ENCODE results near the gene TRAK1.
"Not testable (repeated sequence)": the region's sequence is repeated elsewhere in the genome, so short reads cannot be mapped to it uniquely, and the experiment has no call there.

The TRAK1 gene

DNA sequence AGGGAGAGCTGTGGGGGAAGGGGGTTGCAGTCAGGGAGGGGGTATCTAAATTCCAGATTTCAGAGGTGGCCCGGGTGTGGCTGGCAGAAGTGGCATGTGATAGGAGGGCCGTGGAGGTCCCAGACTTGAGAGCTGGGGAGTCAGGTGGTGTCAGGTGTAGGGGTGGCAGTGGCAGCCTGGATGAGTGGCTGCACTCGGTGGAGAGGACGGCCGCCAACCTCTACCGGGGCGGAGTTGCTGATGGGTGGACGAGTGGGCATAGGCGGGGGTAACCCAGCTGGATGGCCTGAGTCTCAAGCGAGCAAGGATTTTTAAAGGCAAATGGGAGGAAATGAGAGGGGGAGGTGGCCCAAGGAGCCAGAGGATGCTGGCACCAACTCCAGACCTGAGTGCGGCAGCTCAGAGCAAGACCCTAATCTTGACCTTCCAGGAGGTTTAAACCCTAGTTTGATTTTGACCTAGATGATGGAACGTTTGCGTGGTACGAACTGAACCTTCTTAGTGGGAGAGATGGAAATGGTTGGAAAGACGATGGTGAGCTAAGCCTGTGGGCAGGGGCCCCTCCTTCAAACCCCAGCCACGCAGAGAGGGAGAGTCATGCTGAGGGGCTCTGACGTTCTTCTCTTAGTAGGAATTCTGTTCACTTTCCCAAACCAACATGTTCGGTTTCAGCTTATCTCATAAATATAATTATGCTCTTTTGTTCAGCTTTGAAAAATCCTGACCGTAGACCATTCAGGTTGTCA, 8.0 kb downstream of the TRAK1 start:
- DNase-seq: no peak
- no peaks in the 10 kb centered on the region for H3K9me3 Mint-ChIP-seq
- no peak overlapping the region for H3K4me3 Mint-ChIP-seq
- H3K27me3 Mint-ChIP-seq: no peaks in the 10 kb centered on the region
- peaks cover 38% of the 10 kb centered on the region for H3K4me1 Mint-ChIP-seq (ENCODE audit: low read depth)
- no peak overlapping the region for H3K27ac Mint-ChIP-seq
- peaks cover 35% of the 10 kb centered on the region for H3K36me3 Mint-ChIP-seq (ENCODE audit: low read depth)

DNA sequence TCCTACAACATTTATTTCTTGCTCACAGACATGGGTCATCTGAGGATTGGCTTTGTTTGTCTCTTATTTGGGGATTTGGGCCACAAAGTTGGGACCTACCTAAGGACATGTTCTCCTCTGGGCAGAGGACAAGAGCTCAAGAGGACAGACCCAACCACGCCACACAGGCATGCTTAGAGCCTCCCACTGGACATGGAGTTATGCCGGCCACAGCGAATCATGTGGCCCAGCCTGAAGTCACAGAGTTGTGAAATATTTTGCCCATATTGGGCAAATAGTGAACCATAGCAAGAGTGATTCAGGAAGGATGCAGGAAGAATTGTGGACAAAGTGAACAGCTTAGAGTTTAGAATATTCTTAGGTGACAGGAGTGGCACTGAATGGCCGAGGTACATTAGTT, 9.9 kb downstream of the TRAK1 start:
- Mint-ChIP-seq H3K27ac (no peak overlapping the region), H3K4me1 (ENCODE audit: low read depth) (peaks cover 21% of the 10 kb centered on the region), H3K27me3 (no peaks in the 10 kb centered on the region), H3K9me3 (no peaks in the 10 kb centered on the region), H3K36me3 (ENCODE audit: low read depth) (peaks cover 30% of the 10 kb centered on the region), H3K4me3 (no peak overlapping the region)
- no peak for DNase-seq

DNA sequence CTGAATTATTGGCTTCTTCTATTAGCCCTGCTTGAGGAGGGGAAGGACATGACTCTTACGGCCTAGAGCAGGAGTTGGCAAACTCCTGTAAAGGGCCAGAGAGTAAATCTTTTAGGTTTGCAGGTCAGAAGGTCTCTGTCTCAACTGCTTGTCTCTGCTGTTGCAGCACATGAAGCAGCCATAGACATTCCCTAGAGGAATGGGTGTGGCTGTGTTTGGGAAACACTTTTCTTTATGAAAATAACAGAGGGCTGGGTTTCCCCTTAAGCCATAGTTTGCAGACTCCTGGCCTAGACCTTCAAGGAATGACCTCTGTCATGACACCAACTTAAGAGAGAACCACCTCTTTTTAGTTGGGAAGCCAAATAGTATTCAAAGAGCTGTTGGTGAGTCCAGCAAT, 10.3 kb downstream of the TRAK1 start:
- peaks cover 21% of the 10 kb centered on the region for H3K4me1 Mint-ChIP-seq (ENCODE audit: low read depth)
- H3K4me3 Mint-ChIP-seq: no peak overlapping the region
- no peak overlapping the region for H3K27ac Mint-ChIP-seq
- H3K9me3 Mint-ChIP-seq: no peaks in the 10 kb centered on the region
- no peak for DNase-seq
- no peaks in the 10 kb centered on the region for H3K27me3 Mint-ChIP-seq
- peaks cover 30% of the 10 kb centered on the region for H3K36me3 Mint-ChIP-seq (ENCODE audit: low read depth)

DNA sequence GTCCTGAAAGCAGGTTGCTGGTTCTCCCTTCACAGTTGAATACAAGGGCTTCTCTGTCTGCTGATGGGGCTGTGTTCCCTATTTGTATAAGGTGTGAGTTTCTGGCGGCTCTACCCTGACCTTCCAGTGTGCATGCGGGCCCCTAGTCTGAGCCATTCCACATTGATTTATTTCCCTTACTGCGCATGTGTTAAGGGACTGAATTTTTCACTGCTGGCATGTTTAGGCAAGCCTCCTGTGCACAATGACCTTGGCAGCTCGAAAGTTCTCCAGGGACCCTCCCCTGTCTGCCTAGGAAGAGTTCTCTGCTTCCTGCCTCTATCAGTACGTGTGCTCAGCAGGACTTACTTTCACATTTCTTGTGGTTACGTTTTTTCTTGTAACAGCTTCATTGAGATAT, 11.4 kb downstream of the TRAK1 start:
- H3K4me1 Mint-ChIP-seq (ENCODE audit: low read depth): peaks cover 12% of the 10 kb centered on the region
- no peaks in the 10 kb centered on the region for H3K27me3 Mint-ChIP-seq
- DNase-seq: no peak
- H3K27ac Mint-ChIP-seq: no peak overlapping the region
- H3K9me3 Mint-ChIP-seq: no peaks in the 10 kb centered on the region
- H3K4me3 Mint-ChIP-seq: no peak overlapping the region
- H3K36me3 Mint-ChIP-seq (ENCODE audit: low read depth): peaks cover 26% of the 10 kb centered on the region

DNA sequence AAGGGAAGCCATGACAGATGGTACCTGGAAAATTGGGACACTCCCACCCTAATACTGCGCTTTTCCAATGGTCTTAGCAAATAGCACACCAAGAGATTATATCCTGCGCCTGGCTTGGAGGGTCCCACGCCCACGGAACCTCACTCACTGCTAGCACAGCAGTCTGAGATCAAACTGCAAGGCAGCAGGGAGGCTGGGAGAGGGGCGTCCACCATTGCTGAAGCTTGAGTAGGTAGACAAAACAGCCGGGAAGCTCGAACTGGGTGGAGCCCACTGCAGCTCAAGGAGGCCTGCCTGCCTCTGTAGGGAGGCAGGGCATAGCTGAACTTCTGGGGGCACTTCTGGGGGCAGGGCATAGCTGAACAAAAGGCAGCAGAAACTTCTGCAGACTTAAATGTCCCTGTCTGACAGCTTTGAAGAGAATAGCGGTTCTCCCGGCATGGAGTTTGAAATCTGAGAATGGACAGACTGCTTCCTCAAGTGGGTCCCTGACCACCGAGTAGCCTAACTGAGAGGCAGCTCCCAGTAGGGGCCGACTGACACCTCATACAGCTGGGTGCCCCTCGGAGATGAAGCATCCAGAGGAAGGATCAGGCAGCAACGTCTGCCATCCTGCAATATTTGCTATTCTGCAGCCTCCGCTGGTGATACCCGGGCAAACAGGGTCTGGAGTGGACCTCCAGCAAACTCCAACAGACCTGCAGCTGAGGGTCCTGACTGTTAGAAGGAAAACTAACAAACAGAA, 12.9 kb downstream of the TRAK1 start:
- not testable (repeated sequence) for H3K27me3 Mint-ChIP-seq; H3K9me3 Mint-ChIP-seq; H3K4me3 Mint-ChIP-seq; H3K4me1 Mint-ChIP-seq (ENCODE audit: low read depth); H3K27ac Mint-ChIP-seq
- DNase-seq: peak; percentile 9
- H3K36me3 Mint-ChIP-seq (ENCODE audit: low read depth): peaks cover 26% of the 10 kb centered on the region

DNA sequence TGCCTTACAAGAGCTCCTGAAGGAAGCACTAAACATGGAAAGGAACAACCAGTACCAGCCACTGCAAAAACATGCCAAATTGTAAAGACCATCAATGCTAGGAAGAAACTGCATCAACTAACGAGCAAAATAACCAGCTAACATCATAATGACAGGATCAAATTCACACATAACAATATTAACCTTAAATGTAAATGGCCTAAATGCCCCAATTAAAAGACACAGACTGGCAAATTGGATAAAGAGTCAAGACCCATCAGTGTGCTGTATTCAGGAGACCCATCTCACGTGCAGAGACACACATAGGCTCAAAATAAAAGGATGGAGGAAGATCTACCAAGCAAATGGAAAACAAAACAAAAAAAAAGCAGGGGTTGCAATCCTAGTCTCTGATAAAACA, 14.8 kb downstream of the TRAK1 start:
- H3K4me1 Mint-ChIP-seq (ENCODE audit: low read depth); H3K4me3 Mint-ChIP-seq; H3K9me3 Mint-ChIP-seq; H3K27me3 Mint-ChIP-seq; DNase-seq; H3K27ac Mint-ChIP-seq: not testable (repeated sequence)
- H3K36me3 Mint-ChIP-seq (ENCODE audit: low read depth): peaks cover 26% of the 10 kb centered on the region

DNA sequence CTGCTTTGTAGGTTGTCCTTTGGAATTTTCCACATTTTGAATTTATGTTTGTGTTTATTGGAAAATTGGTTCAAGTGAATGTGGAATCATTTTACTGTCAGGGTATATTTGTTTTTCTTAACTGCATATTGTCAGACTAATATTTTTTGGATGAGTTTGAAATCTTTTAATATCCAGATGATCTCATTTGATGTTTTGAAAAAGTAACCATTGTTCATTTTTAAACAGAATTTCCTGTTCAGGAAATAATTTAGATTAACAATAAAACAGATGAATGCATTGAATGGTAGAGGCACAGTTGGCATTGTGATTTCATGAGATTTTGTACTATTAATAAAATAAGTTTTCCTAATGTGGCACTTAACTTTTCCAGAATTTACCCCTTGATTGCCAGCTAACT, 15.5 kb downstream of the TRAK1 start:
- Mint-ChIP-seq H3K27ac (no peak overlapping the region), H3K36me3 (ENCODE audit: low read depth) (peaks cover 26% of the 10 kb centered on the region), H3K4me1 (ENCODE audit: low read depth) (peaks cover 2% of the 10 kb centered on the region), H3K9me3 (no peaks in the 10 kb centered on the region), H3K4me3 (no peak overlapping the region), H3K27me3 (no peaks in the 10 kb centered on the region)
- no peak for DNase-seq

DNA sequence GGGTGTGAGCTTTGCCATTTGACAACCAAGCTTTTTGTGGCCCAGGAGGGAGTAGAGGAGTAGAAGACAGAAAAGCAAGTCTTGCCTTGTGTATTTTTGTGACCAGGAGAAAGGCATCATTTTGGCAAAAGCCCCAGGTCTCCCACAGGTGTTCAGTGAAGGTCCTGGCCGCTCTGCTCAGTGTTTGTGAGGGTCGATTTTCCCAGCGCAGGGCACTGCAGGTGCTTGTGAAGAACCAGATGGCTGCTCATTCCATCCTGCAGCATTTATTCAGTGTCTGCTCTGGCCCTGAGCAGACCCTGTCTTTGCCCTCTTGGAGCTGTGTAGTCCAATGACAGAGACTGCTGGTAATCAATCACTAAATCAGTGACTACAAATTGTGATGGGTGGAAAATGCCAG, 19.5 kb downstream of the TRAK1 start:
- no peak for DNase-seq
- H3K4me1 Mint-ChIP-seq (ENCODE audit: low read depth): no peaks in the 10 kb centered on the region
- H3K27me3 Mint-ChIP-seq: no peaks in the 10 kb centered on the region
- no peak overlapping the region for H3K27ac Mint-ChIP-seq
- peaks cover 2% of the 10 kb centered on the region for H3K36me3 Mint-ChIP-seq (ENCODE audit: low read depth)
- no peaks in the 10 kb centered on the region for H3K9me3 Mint-ChIP-seq
- H3K4me3 Mint-ChIP-seq: no peak overlapping the region

DNA sequence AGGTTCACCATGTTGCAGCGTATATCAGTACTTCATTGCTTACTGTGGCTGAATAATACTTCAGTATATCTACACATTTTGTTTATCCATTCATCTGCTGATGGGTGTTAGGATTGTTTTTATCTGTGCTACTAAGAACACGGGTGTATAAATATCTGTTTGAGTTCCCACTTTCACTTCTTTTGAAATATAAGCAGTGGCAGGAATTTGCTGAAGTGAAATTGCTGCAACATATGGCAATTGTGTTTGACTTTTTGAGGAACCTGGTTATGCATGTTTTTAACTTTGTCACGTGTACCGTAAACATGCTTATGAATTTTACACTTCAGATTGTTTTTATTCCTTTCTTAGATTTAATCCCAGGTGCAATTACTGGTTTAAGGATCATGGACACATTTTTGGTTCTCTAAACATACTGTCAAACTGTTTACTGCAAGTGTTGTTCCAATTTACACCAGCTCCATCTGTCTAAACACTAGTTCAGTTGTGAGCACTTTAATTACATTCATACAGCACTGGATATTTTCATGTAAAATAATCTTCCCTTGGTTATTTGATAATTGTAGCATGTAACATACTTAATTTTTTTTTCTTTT, 23.1 kb downstream of the TRAK1 start:
- Mint-ChIP-seq H3K4me3 (no peak overlapping the region), H3K27ac (no peak overlapping the region), H3K36me3 (ENCODE audit: low read depth) (no peaks in the 10 kb centered on the region), H3K9me3 (no peaks in the 10 kb centered on the region), H3K27me3 (no peaks in the 10 kb centered on the region), H3K4me1 (ENCODE audit: low read depth) (peaks cover 9% of the 10 kb centered on the region)
- no peak for DNase-seq

DNA sequence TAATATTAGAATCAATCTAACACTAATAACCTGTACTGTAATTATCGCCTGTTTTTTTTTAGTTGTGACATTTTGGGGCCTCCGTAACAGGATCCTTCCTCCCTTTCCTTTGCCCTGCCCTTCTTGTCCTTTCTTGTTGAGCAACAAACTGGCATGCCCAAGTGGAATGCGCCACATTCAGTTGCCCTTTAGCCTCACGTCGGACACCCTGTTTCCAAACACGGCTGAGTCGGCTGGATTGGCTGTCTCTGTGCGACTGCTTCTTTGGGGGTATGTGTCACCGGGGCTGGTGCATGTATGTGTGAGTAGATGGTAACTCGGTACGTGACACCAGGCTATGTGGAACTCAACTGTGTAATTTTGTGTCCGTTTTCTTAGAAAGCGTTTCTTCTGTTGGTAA, 24.1 kb downstream of the TRAK1 start:
- peaks cover 9% of the 10 kb centered on the region for H3K4me1 Mint-ChIP-seq (ENCODE audit: low read depth)
- no peaks in the 10 kb centered on the region for H3K27me3 Mint-ChIP-seq
- no peaks in the 10 kb centered on the region for H3K36me3 Mint-ChIP-seq (ENCODE audit: low read depth)
- no peak overlapping the region for H3K27ac Mint-ChIP-seq
- no peak for DNase-seq
- H3K4me3 Mint-ChIP-seq: no peak overlapping the region
- H3K9me3 Mint-ChIP-seq: no peaks in the 10 kb centered on the region

DNA sequence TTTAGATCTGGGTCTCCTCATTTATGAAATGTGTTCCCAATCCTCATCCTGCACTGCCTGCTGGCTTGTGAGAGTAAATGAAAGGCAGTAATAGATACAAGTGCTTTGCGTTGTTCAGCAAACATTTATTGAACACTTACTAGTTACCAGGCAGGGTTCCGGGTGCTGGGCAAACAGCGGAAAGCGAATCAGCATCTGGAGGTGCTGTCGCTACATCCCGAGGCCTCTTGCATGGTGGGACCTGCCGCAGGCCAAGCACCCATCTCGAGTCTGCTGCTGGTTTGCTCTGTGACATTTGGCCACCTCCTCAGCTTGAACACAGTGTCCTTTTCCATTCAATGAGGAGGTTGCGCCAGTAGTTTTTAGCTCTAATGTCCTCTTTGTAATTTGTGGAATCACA, 24.8 kb downstream of the TRAK1 start:
- Mint-ChIP-seq H3K4me1 (ENCODE audit: low read depth) (peaks cover 12% of the 10 kb centered on the region), H3K4me3 (no peak overlapping the region), H3K9me3 (no peaks in the 10 kb centered on the region), H3K27ac (no peak overlapping the region), H3K36me3 (ENCODE audit: low read depth) (no peaks in the 10 kb centered on the region), H3K27me3 (no peaks in the 10 kb centered on the region)
- DNase-seq: no peak

DNA sequence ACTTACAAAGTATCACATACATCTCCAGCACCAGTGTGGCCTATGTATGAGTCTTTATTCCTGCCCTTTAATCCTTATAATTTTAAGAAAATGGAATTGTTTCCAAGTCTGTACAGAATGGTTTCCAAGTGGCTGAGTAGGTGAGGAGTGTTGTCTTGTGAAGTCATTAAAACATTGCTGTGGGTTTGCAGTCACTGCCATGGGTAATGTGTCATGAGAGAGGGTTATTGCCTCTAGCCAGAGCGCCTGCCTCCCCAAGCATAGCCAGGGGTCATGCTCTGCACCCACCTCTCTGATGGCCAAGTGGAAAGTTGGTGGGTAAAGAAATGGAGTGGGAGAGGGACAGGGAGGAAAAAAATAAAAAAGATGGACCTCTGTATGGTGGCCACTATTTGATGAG, 25.3 kb downstream of the TRAK1 start:
- Mint-ChIP-seq H3K4me1 (ENCODE audit: low read depth) (peaks cover 13% of the 10 kb centered on the region), H3K36me3 (ENCODE audit: low read depth) (no peaks in the 10 kb centered on the region), H3K4me3 (no peak overlapping the region), H3K27ac (no peak overlapping the region), H3K9me3 (no peaks in the 10 kb centered on the region), H3K27me3 (no peaks in the 10 kb centered on the region)
- DNase-seq: no peak

DNA sequence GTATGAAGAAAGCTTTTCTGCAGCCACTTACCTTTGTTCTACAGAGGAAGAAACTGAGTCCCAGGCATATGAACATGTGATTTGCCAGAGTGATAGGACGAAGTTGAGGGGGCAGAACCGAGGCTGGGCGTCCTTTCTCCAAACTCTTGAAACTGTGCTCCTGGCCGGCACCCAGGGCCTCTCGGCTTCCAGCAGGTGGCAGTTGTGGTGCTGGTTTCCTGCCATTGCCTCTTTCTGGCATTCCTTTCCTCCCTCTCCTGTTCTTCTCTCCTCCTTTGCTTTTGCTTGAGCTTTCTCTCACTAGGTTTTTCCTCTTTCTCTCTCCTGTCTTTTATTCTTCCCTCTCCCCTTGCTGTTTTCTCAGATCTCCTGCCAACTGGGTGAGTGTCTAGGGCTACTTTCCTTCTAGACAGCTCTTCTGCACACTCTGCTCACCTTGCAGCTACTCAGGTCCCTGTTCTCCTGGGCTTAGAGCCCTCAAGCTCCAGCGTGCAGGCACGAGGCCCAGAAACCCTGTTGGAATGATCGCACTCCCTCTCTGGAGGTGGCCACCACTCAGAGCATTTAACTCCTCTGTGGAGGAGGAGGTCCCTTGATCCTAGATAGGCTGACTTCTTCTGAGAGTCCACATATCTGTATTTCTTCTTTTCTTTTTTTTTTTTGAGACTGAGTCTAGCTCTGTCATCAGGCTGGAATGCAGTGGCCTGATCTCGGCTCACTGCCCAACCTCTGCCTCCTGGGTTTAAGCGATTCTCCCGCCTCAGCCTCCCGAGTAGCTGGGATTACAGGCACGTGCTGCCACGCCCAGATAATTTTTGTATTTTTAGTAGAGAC, 26.2 kb downstream of the TRAK1 start:
- DNase-seq: no peak
- Mint-ChIP-seq H3K4me1 (ENCODE audit: low read depth) (peaks cover 14% of the 10 kb centered on the region), H3K4me3 (no peak overlapping the region), H3K9me3 (no peaks in the 10 kb centered on the region), H3K27me3 (no peaks in the 10 kb centered on the region), H3K36me3 (ENCODE audit: low read depth) (no peaks in the 10 kb centered on the region), H3K27ac (no peak overlapping the region)

DNA sequence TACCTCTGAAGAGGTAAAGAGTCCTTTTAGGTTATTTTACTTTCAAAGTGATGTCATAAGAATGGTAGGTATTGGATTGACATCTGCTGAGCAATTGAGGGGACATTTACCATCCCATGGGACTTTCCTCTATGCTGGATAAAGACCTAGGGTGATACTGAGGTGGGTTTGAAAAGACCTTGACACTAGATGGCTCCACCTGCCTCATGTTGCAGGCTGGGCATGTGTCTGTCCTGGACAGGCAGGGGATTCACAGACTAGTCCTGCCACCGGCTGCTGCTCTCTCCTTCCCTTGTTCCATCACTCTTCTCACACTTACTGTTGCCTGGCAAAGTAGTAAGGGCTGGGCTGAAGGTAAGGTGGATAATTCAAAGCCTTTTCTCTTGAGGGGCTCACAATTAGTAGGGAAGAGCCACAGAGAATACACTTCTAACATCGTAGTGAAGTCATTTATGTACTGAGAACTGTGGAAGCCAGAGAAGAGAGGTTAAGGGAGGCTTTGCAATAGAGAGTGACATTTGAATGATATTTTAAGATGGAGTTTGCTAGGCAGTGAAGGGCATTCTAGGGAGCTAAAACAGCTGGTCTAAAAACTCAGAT, 27.7 kb downstream of the TRAK1 start:
- peaks cover 25% of the 10 kb centered on the region for H3K4me1 Mint-ChIP-seq (ENCODE audit: low read depth)
- H3K4me3 Mint-ChIP-seq: no peak overlapping the region
- no peaks in the 10 kb centered on the region for H3K27me3 Mint-ChIP-seq
- no peaks in the 10 kb centered on the region for H3K36me3 Mint-ChIP-seq (ENCODE audit: low read depth)
- no peaks in the 10 kb centered on the region for H3K9me3 Mint-ChIP-seq
- DNase-seq: no peak
- peak overlapping the region; percentile 34 for H3K27ac Mint-ChIP-seq

All from activated T-cell treated with anti-CD3 and anti-CD28 coated beads, Interleukin-2, amount 50 U/mL, for 24 hours (primary cell).